ENCODE measurements around the gene SNX25.

SNX25 gene

GRCh38 chr4:185396724-185397385, 187.5 kb downstream of the SNX25 start, which contains the start of gene ANKRD37:
TSS of gene ANKRD37 (plus strand) at chr4:185396841. CDS start at chr4:185396924, 83 bp downstream.
- TF ChIP-seq Cebpa-rat (IDR thresholded peaks at IDR 0.05), result no peak
- Histone ChIP-seq H3K27ac (peak within 1 kb of the TSS; percentile 89 to 94 (median 92)), H3K4me3 (peak within 1 kb of the TSS; percentile 70 to 89 (median 80)), H4K20me1 (no peaks in the 10 kb centered on the region; a peak in 1 of 22 replicates), H3K9me3 (replicated peaks in 1 of 11) (no peaks in the 10 kb centered on the region), H3K4me2 (peak within 1 kb of the TSS; percentile 86 to 99 (median 93)), H3K27me3 (no peaks in the 10 kb centered on the region), H3K36me3 (peaks cover 2 to 31% (median 22%) of the 10 kb centered on the region in 11 experiments; a peak in 17 of 22 replicates), H3K9ac (peak within 1 kb of the TSS; percentile 85 to 95 (median 90)), H3K4me1 (peaks cover 45 to 74% (median 64%) of the 10 kb centered on the region in 10 experiments)

GRCh38 chr4:185398618-185399017, 189.2 kb downstream of the SNX25 start:
- Histone ChIP-seq H3K4me3 (peak overlapping the region in 2 of 10 experiments; percentile 70 to 81; a peak in 1 of 20 replicates), H3K9ac (peak overlapping the region in 1 of 11 experiments; percentile 16; a peak in 2 of 22 replicates), H3K4me2 (peak overlapping the region in 9 of 11 experiments; percentile 22 to 99 (median 95); a peak in 14 of 22 replicates), H4K20me1 (no peaks in the 10 kb centered on the region; a peak in 1 of 22 replicates), H3K27ac (peak overlapping the region in 1 of 11 experiments; percentile 21; a peak in 2 of 22 replicates), H3K4me1 (peaks cover 29 to 59% (median 47%) of the 10 kb centered on the region in 10 experiments), H3K27me3 (no peaks in the 10 kb centered on the region), H3K9me3 (replicated peaks in 1 of 11) (no peaks in the 10 kb centered on the region), H3K36me3 (peaks cover 11 to 47% (median 36%) of the 10 kb centered on the region in 11 experiments; a peak in 19 of 22 replicates)
- TF ChIP-seq Cebpa-rat (IDR thresholded peaks at IDR 0.05), result no peak

GRCh38 chr4:185399466-185399865, 190.1 kb downstream of the SNX25 start:
- Histone ChIP-seq H3K9ac (no peak overlapping the region), H3K4me3 (no peak overlapping the region), H3K27ac (no peak overlapping the region), H4K20me1 (no peaks in the 10 kb centered on the region; a peak in 1 of 22 replicates), H3K9me3 (replicated peaks in 1 of 11) (no peaks in the 10 kb centered on the region), H3K4me2 (peak overlapping the region in 7 of 11 experiments; percentile 87 to 99 (median 98); a peak in 10 of 22 replicates), H3K36me3 (peaks cover 11 to 55% (median 39%) of the 10 kb centered on the region in 11 experiments; a peak in 19 of 22 replicates), H3K4me1 (peaks cover 22 to 52% (median 39%) of the 10 kb centered on the region in 10 experiments), H3K27me3 (no peaks in the 10 kb centered on the region)
- no peak for TF ChIP-seq Cebpa-rat (IDR thresholded peaks at IDR 0.05)

DNA sequence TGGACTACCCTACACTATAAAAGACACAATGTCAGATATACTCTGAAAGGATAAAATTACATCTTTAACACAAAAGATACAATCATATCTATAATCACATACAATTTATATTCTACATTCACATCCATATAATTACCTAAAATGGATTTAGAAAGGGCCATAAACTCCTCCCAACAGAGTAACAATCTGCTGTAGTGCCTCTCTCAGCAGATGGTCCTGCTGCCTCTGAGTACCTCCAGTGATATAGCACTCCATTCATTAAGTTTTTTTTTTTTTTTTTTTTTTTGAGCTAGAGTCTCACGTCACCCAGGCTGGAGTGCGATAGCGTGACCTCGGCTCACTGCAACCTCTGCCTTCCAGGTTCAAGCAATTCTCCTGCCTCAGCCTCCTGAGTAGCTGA, 194.6 kb downstream of the SNX25 start:
- Histone ChIP-seq H3K36me3 (peaks cover 19 to 85% (median 55%) of the 10 kb centered on the region in 11 experiments; a peak in 19 of 22 replicates), H3K27me3 (no peaks in the 10 kb centered on the region), H3K4me1 (peaks cover 0 to 45% (median 8%) of the 10 kb centered on the region in 10 experiments; a peak in 12 of 20 replicates), H3K9me3 (replicated peaks in 1 of 11) (no peaks in the 10 kb centered on the region), H3K27ac (no peak overlapping the region), H3K4me3 (no peak overlapping the region), H3K9ac (no peak overlapping the region), H4K20me1 (no peaks in the 10 kb centered on the region; a peak in 1 of 22 replicates), H3K4me2 (no peak overlapping the region)
- no peak for TF ChIP-seq Cebpa-rat (IDR thresholded peaks at IDR 0.05)

DNA sequence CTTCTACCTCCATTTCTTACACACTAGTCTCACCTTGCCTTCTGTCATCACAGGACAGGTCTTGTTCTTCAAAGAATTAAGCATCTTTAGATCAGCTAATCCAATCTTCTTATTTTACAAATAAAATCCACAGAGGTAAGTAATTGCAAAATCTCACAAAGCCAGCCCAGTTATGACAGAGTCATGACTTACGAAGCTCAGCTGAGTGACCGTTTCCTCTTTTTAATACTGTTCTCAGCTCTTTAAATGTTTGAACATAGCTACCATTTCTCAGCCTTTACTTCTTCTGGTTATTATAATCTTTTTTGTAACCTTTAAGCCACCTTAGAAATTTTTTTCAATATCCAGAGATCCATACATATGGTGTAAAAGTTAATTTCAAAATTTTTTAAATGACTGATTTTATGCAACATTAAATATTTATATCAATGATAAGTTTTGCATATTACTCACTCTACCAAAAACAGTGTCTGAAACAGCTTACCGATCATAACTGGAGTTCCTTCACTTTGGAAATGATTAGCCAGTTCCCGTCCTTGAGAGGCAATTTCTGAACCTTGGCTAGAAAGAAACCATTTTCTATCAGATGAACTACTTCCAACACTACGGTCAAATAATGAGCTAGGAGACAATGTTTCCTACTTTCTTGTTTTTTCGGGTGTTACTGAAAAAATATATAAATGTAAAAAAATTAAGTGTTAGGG, 196.1 kb downstream of the SNX25 start:
- Histone ChIP-seq H3K27me3 (no peaks in the 10 kb centered on the region), H3K4me2 (peak overlapping the region in 3 of 11 experiments; percentile 43 to 66 (median 49); a peak in 5 of 22 replicates), H3K27ac (peak overlapping the region in 2 of 11 experiments; percentile 62 to 69; a peak in 5 of 22 replicates), H3K4me3 (no peak overlapping the region), H3K9ac (no peak overlapping the region; a peak in 1 of 22 replicates), H4K20me1 (no peaks in the 10 kb centered on the region; a peak in 1 of 22 replicates), H3K36me3 (peaks cover 25 to 80% (median 50%) of the 10 kb centered on the region in 11 experiments; a peak in 21 of 22 replicates), H3K4me1 (peaks cover 0 to 33% (median 0%) of the 10 kb centered on the region in 10 experiments; a peak in 9 of 20 replicates), H3K9me3 (replicated peaks in 1 of 11) (0 out of 22 replicates have a peak, but pooled peaks cover 0 to 4% (median 0%) of the 10 kb centered on the region in 11 experiments)
- no peak for TF ChIP-seq Cebpa-rat (IDR thresholded peaks at IDR 0.05)

GRCh38 chr4:185408432-185408831, 199.0 kb downstream of the SNX25 start:
- Histone ChIP-seq H3K9ac (no peak overlapping the region), H3K36me3 (peaks cover 24 to 70% (median 40%) of the 10 kb centered on the region in 11 experiments; a peak in 21 of 22 replicates), H3K27me3 (no peaks in the 10 kb centered on the region), H3K4me3 (no peak overlapping the region), H4K20me1 (no peaks in the 10 kb centered on the region), H3K4me1 (peaks cover 0 to 57% (median 2%) of the 10 kb centered on the region in 10 experiments; a peak in 7 of 20 replicates), H3K9me3 (replicated peaks in 1 of 11) (0 out of 22 replicates have a peak, but pooled peaks cover 0 to 4% (median 0%) of the 10 kb centered on the region in 11 experiments), H3K4me2 (no peak overlapping the region), H3K27ac (no peak overlapping the region)
- TF ChIP-seq Cebpa-rat (IDR thresholded peaks at IDR 0.05), result no peak

DNA sequence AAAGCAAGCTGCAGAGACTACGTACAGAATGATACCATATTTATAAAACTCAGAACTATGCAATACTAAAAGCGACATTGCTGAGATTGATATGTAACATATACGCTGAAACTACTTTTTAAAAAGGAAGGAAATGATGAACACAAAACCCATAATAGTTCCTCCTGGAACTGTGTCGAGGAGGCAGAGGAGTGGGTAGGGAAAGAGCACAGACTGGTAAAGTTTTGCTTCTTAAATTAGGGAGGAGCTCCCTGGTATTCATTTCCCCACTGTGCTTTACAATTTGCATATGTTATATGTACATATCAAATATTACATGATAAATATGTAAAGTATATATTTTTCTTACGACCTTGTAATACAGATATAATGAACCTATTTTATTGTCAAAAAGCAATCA, 202.5 kb downstream of the SNX25 start:
- H3K4me2 ChIP-seq, result peak overlapping the region in 4 of 11 experiments; percentile 1 to 80 (median 50); a peak in 8 of 22 replicates
- no peak for TF ChIP-seq Cebpa-rat (IDR thresholded peaks at IDR 0.05)
- no peak overlapping the region for H3K4me3 ChIP-seq
- peak overlapping the region in 1 of 11 experiments; percentile 47; a peak in 2 of 22 replicates for H3K27ac ChIP-seq
- no peaks in the 10 kb centered on the region for H3K27me3 ChIP-seq
- peaks cover 0 to 34% (median 2%) of the 10 kb centered on the region in 10 experiments; a peak in 7 of 20 replicates for H3K4me1 ChIP-seq
- no peaks in the 10 kb centered on the region for H4K20me1 ChIP-seq
- H3K9ac ChIP-seq, result peak overlapping the region in 1 of 11 experiments; percentile 12; a peak in 1 of 22 replicates
- 0 out of 22 replicates have a peak, but pooled peaks cover 0 to 4% (median 0%) of the 10 kb centered on the region in 11 experiments for H3K9me3 ChIP-seq (replicated peaks in 1 of 11)
- H3K36me3 ChIP-seq, result peaks cover 22 to 67% (median 53%) of the 10 kb centered on the region in 11 experiments

DNA sequence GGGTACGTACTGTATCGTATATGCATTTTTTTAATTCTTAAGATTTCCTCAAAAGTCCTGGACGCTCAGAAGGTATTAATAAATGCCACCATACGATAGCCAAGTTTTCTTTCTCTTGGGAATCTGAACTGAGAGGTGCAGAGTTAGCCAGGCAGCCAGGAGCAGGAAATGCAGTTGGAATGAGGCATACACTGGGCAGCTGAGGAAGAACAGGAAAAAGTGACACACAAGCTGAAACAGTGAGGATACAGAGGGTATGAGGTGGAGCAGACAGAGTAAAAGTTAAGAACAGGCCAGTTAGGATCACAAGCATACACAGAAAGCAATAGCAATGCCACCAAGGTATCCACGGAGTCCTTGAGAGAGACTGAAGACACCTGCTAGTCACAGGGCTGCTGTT, 203.0 kb downstream of the SNX25 start:
- Histone ChIP-seq H3K4me2 (peak overlapping the region in 3 of 11 experiments; percentile 44 to 80 (median 55); a peak in 6 of 22 replicates), H3K9me3 (replicated peaks in 1 of 11) (0 out of 22 replicates have a peak, but pooled peaks cover 0 to 4% (median 0%) of the 10 kb centered on the region in 11 experiments), H3K36me3 (peaks cover 24 to 73% (median 59%) of the 10 kb centered on the region in 11 experiments)

More for the DNA sequence above, 203.0 kb downstream of the SNX25 start:
- no peaks in the 10 kb centered on the region for H3K27me3 ChIP-seq
- peak overlapping the region in 1 of 11 experiments; percentile 47; a peak in 2 of 22 replicates for H3K27ac ChIP-seq
- H3K4me3 ChIP-seq, result no peak overlapping the region
- H3K4me1 ChIP-seq, result peaks cover 0 to 32% (median 2%) of the 10 kb centered on the region in 10 experiments; a peak in 7 of 20 replicates
- no peak for TF ChIP-seq Cebpa-rat (IDR thresholded peaks at IDR 0.05)
- no peak overlapping the region for H3K9ac ChIP-seq
- no peaks in the 10 kb centered on the region for H4K20me1 ChIP-seq
